ENCODE data around the gene GOLPH3. TPM values are rescaled to one million over a fixed set of nuclear protein-coding genes. Genes with fewer than 3 reads are reported as not detected.
A peak's percentile ranks its signal among the peaks of the same experiment; 100 is the strongest.

Gene GOLPH3
- total and polyA plus RNA-seq, 2 of the 4 experiments (the other 2 are of a cell fraction): 38.2 to 41.3 TPM

- no peaks in the 10 kb centered on the region for H3K27me3 ChIP-seq (ENCODE audit: control insufficient read depth, insufficient read depth, low read length)
- H3K9me1 ChIP-seq (ENCODE audit: insufficient read depth, low read length): peaks cover 2% of the 10 kb centered on the region; the same call in 1 of the 2 replicates
- peak; percentile 91 for ATAC-seq (ENCODE audit: low read depth)
- peaks cover 4% of the 10 kb centered on the region; the same call in 1 of the 2 replicates for H3K36me3 ChIP-seq (ENCODE audit: control insufficient read depth, insufficient read depth, low read length)
- no peak overlapping the region for H3K56ac ChIP-seq (ENCODE audit: extremely low read depth, insufficient read depth, low read length)
- H2BK20ac ChIP-seq (ENCODE audit: low read depth, low read length): no peak overlapping the region
- H4K91ac ChIP-seq (ENCODE audit: insufficient read depth, low read depth, low read length): no peak overlapping the region
- H3K9ac ChIP-seq (ENCODE audit: low read depth, low read length): no peak overlapping the region
- ChIA-PET POLR2A (ENCODE audit: unreplicated experiment) (no interaction called here), CTCF (interaction anchor here (0.6 to 2.1 kb wide), 10 partner anchors 9 to 1523 kb away, joined by 3 to 16 read pairs (median 3); no protein-coding TSS in a partner anchor)
- BruUV-seq (replicated peaks): no TSS peak
- intact Hi-C loops (cut with micrococcal nuclease): loop anchor here (1.0 kb wide), 3 partner anchors 268 to 561 kb away; partner anchors contain the start of genes C5orf22 and DROSHA
- H3K4me1 ChIP-seq (ENCODE audit: control insufficient read depth, insufficient read depth, low read length): no peaks in the 10 kb centered on the region
- no peak overlapping the region for H3K14ac ChIP-seq (replicated peaks; ENCODE audit: low read depth, low read length)
- no peak overlapping the region for H3K4me2 ChIP-seq (ENCODE audit: low read depth, low read length)
- no peak overlapping the region for H2BK5ac ChIP-seq (ENCODE audit: low read depth, low read length, poor library complexity, severe bottlenecking)
- peak; percentile 78 for DNase-seq
- H4K20me1 ChIP-seq (ENCODE audit: insufficient read depth, low read length): no peaks in the 10 kb centered on the region
- H3K27ac ChIP-seq (ENCODE audit: insufficient read depth, low read length): no peak overlapping the region
- H2BK15ac ChIP-seq (ENCODE audit: low read depth, low read length): no peak overlapping the region
- dilution Hi-C loops (cut with HindIII; ENCODE audit: low sequenced_read_pairs, unreplicated experiment): no loop called here
- 91% methylated on average over 6 of the region's 20 CpGs; no CpG with 5 or more reads in 1 of the 2 experiments for WGBS, 2 experiments (ENCODE audit: extremely low coverage in 2 of 2, insufficient read length in 1 of 2)
- H3K23ac ChIP-seq (ENCODE audit: low read depth, low read length): no peak overlapping the region
- H3K4me3 ChIP-seq (ENCODE audit: insufficient read depth, low read depth, low read length): no peak overlapping the region
- no peaks in the 10 kb centered on the region for H3K9me3 ChIP-seq (ENCODE audit: control insufficient read depth, insufficient read depth, low read length)
- TF ChIP-seq CHD1 (IDR thresholded peaks at IDR 0.05; ENCODE audit: low read depth, low read length) (no peak), POLR2A (IDR thresholded peaks at IDR 0.05; ENCODE audit: low read depth, low read length) (no peak), RAD21 (IDR thresholded peaks at IDR 0.05; ENCODE audit: low read length) (peak; percentile 81), FOS (IDR thresholded peaks at IDR 0.05; ENCODE audit: low read depth, low read length) (no peak), USF2 (IDR thresholded peaks at IDR 0.05; ENCODE audit: low read depth, low read length) (no peak), SMC3 (IDR thresholded peaks at IDR 0.05; ENCODE audit: low read depth, low read length) (peak; percentile 70), RFX5 (IDR thresholded peaks at IDR 0.05; ENCODE audit: low read depth, low read length) (no peak), BHLHE40 (IDR thresholded peaks at IDR 0.05; ENCODE audit: low read depth, low read length) (no peak), NFE2L2 (IDR thresholded peaks at IDR 0.05; ENCODE audit: low read depth, low read length) (no peak), MAFK (IDR thresholded peaks at IDR 0.05; ENCODE audit: low read depth, low read length) (no peak), CTCF (conservative IDR thresholded peaks at IDR 0.05; ENCODE audit: low read depth, low read length) (peak; percentile 68), ELK1 (IDR thresholded peaks at IDR 0.05; ENCODE audit: borderline replicate concordance, low read depth, low read length) (no peak)
- H3K18ac ChIP-seq (ENCODE audit: low read depth, low read length): no peak overlapping the region
- no peak overlapping the region for H3K4ac ChIP-seq (ENCODE audit: low read depth, low read length)
- H2AFZ ChIP-seq (replicated peaks; ENCODE audit: low read length, poor library complexity): peak overlapping the region; percentile 61
- H2AK9ac ChIP-seq (replicated peaks; ENCODE audit: low read depth, low read length, poor library complexity): no peak overlapping the region
- H4K5ac ChIP-seq (ENCODE audit: low read depth, low read length): no peak overlapping the region
- no peak overlapping the region for H2AK5ac ChIP-seq (ENCODE audit: low read depth, low read length)
- H2BK120ac ChIP-seq (ENCODE audit: low read depth, low read length): no peak overlapping the region
- in situ Hi-C loops (cut with MboI; ENCODE audit: low sequenced_read_pairs): loop anchor here (5.0 kb wide), 1 partner anchor 271 kb away; no protein-coding TSS in a partner anchor
- 0 out of 4 replicates have a peak, but pooled peaks cover 0 to under 1% of the 10 kb centered on the region in 2 experiments for H3K79me1 ChIP-seq (ENCODE audit: low read depth in 1 of 2, low read length in 2 of 2)
- no peak overlapping the region for H4K8ac ChIP-seq (ENCODE audit: low read depth in 2 of 2, low read length in 2 of 2)
Observed at GRCh38 chr5:32092938-32093812, 80.9 kb downstream of the GOLPH3 start.

Measured in IMR-90 (cell line).